HL-60 (cell line): Measurements from ENCODE around the gene ZRSR2.
A peak's percentile ranks its signal among the peaks of the same experiment; 100 is the strongest.

ENCODE experiments used
- DNase-seq, 2 experiments: peaks; one replicate each; pipeline ENCODE4 v3.0.0-alpha.2; 2010 to 2020; ENCODE audit warnings: low read depth in 1 of 2, low spot score in 1 of 2
- H3K27ac ChIP-seq: fragments of 250-450 bp; sonication (Bioruptor Pico); replicated peaks from 2 replicates; pipeline ENCODE4 v1.5.1; 2020; ENCODE audit warnings: mild to moderate bottlenecking, moderate library complexity
- H3K27me3 ChIP-seq: fragments of 250-450 bp; sonication (Bioruptor Pico); 2 replicates; pipeline ENCODE4 v1.5.1; 2021; ENCODE audit warnings: mild to moderate bottlenecking, moderate library complexity; ENCODE audit not compliant: insufficient read depth, poor library complexity, severe bottlenecking
- H3K4me3 ChIP-seq: replicated peaks from 2 replicates; pipeline ENCODE4 v1.5.1; 2011; ENCODE audit warnings: mild to moderate bottlenecking, control low read depth, low read length; ENCODE audit not compliant: insufficient read depth
- GABPA ChIP-seq: IDR thresholded peaks from 2 replicates; pipeline ENCODE4 v1.6.1; 2012; ENCODE audit warnings: low read depth
- POLR2AphosphoS5 ChIP-seq: IDR thresholded peaks from 2 replicates; pipeline ENCODE4 v1.6.1; 2012; ENCODE audit warnings: low read depth
- SPI1 ChIP-seq: IDR thresholded peaks from 2 replicates; pipeline ENCODE4 v1.6.1; 2012; ENCODE audit warnings: low read depth, mild to moderate bottlenecking, borderline replicate concordance
- TF ChIP-seq, protein P1 (sequence below): IDR thresholded peaks from 2 replicates; pipeline ENCODE4 v1.6.1; 2012; ENCODE audit warnings: low read depth; ENCODE audit not compliant: insufficient replicate concordance
- TF ChIP-seq, protein P2 (sequence below): IDR thresholded peaks from one replicate; pipeline ENCODE4 v1.5.1; 2011; ENCODE audit warnings: low read length, control low read depth, inconsistent platforms; ENCODE audit not compliant: insufficient read depth

The ZRSR2 gene

DNA sequence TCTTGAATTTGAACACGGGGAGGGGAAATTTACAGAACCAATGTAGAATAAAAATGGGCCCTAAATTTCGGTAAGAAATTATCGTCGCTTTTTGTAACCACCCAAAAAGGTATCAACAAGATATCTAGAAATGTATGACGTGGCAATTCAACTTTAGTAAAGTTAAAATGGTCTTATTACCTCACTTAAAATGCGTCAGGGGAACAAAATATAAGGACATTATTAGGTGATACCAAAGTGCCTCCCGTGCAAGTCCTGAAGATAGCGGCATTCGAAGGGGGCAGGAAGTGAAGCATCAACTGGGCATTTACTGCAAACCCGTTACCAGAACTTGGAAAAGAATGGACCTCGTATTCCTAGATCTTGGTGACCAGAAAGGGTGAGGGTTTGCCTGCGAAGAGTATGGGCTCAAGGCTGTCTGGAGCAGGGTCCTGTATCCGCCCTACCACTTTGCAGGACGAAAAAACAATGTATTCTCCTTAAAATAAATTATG lies 63.3 kb downstream of the ZRSR2 start:
- Histone ChIP-seq H3K27ac (no peak overlapping the region), H3K27me3 (no peaks in the 10 kb centered on the region), H3K4me3 (peak overlapping the region; percentile 77)
- no peak for DNase-seq
- TF ChIP-seq POLR2AphosphoS5 (no peak), GABPA (no peak), SPI1 (no peak)
- TF ChIP-seq, protein P1, sequence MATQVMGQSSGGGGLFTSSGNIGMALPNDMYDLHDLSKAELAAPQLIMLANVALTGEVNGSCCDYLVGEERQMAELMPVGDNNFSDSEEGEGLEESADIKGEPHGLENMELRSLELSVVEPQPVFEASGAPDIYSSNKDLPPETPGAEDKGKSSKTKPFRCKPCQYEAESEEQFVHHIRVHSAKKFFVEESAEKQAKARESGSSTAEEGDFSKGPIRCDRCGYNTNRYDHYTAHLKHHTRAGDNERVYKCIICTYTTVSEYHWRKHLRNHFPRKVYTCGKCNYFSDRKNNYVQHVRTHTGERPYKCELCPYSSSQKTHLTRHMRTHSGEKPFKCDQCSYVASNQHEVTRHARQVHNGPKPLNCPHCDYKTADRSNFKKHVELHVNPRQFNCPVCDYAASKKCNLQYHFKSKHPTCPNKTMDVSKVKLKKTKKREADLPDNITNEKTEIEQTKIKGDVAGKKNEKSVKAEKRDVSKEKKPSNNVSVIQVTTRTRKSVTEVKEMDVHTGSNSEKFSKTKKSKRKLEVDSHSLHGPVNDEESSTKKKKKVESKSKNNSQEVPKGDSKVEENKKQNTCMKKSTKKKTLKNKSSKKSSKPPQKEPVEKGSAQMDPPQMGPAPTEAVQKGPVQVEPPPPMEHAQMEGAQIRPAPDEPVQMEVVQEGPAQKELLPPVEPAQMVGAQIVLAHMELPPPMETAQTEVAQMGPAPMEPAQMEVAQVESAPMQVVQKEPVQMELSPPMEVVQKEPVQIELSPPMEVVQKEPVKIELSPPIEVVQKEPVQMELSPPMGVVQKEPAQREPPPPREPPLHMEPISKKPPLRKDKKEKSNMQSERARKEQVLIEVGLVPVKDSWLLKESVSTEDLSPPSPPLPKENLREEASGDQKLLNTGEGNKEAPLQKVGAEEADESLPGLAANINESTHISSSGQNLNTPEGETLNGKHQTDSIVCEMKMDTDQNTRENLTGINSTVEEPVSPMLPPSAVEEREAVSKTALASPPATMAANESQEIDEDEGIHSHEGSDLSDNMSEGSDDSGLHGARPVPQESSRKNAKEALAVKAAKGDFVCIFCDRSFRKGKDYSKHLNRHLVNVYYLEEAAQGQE = no peak
- TF ChIP-seq, protein P2, sequence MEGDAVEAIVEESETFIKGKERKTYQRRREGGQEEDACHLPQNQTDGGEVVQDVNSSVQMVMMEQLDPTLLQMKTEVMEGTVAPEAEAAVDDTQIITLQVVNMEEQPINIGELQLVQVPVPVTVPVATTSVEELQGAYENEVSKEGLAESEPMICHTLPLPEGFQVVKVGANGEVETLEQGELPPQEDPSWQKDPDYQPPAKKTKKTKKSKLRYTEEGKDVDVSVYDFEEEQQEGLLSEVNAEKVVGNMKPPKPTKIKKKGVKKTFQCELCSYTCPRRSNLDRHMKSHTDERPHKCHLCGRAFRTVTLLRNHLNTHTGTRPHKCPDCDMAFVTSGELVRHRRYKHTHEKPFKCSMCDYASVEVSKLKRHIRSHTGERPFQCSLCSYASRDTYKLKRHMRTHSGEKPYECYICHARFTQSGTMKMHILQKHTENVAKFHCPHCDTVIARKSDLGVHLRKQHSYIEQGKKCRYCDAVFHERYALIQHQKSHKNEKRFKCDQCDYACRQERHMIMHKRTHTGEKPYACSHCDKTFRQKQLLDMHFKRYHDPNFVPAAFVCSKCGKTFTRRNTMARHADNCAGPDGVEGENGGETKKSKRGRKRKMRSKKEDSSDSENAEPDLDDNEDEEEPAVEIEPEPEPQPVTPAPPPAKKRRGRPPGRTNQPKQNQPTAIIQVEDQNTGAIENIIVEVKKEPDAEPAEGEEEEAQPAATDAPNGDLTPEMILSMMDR = no peak

DNA sequence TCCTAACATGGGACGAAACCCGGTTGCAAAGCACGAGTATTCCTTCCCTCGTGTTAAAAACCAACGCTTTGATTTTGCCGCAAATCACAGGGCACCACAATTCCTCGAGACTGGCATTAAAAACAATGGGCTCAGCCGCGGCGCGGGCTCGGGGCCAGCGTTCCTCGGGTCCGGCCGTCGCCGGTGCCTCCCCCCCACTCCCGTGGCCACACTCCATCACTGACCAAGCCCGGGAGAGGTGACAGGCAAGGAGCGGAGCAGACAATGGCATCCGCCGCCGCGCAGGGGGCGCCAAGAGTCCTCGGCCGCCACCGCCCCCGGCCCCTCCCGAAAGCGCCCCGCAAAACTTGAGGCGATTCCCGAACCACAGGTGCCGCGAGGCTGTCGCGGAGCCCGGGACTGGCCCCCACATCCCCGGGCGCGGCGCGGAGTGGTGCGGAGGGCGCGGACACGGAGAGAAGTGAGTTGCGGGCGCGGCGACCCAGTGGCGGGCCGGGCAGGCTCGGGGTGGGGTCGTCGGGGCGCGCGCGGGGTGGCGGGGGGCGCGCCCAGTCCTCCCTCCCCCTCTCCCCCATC lies 63.9 kb downstream of the ZRSR2 start:
- peak in 1 of 2 experiments; percentile 36 for DNase-seq
- H3K27me3 ChIP-seq = no peaks in the 10 kb centered on the region
- peak overlapping the region; percentile 77 for H3K4me3 ChIP-seq
- H3K27ac ChIP-seq = peak overlapping the region; percentile 51; the same call in 1 of the 2 replicates
- TF ChIP-seq, protein P1 = no peak
- TF ChIP-seq GABPA = no peak
- TF ChIP-seq POLR2AphosphoS5 = no peak
- TF ChIP-seq, protein P2 = no peak
- no peak for TF ChIP-seq SPI1

DNA sequence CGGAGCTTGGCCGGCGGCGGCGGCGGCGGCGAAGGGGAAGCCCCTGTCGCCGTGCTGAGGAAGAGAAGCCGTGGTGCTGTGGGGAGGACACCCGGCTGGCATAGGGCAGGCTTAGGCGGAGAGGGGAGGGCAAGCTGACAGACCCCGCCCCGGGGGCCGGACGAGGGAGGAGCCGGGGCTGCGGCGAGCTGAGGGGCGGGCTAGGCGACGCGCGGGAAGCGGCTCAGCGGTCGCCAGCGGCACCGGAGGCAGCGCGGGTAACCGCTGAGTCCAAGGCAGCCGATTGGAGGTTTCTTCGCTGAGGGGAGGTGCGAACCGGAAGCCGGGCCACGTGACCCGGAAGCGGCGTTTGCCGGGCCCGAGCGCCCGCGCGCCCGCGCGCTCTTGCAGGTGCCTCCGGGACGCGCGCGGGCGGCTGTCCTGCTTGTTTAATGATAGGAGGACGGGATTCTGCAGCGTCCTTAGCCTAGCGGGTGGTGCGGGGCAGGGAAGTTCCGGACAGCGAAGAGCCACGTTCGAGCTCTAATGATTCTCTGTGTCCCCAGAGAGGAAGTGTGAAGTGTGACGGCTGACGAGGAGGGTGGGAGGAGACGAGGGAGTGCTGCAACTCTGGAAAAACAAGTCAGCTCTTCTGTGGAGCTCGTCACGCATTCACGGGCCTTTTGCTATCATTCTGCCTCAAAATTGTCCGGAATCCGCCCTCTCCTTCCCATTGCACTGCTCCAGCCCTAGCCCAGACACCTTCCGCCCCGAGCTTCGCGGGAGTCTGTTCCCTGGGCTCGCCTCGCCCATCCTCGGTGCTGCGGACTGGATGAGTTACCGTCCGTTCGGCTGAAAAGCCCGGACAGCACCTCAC lies 64.7 kb downstream of the ZRSR2 start, which contains the start of gene AP1S2:
Gene AP1S2, minus strand, starts transcription at position 102 of the 856 bp plus-strand sequence. CDS start 2,289 bp downstream, outside the sequence.
- DNase-seq = peak; percentile 84 to 96
- TF ChIP-seq, protein P2 = no peak
- TF ChIP-seq POLR2AphosphoS5 (peak; percentile 67), SPI1 (peak; percentile 88), GABPA (no peak)
- TF ChIP-seq, protein P1 = peak; percentile 56
- Histone ChIP-seq H3K4me3 (peak within 1 kb of the TSS; percentile 77), H3K27ac (peak within 1 kb of the TSS; percentile 91), H3K27me3 (no peaks in the 10 kb centered on the region)
